HL-60 (cell line): ENCODE data around the gene MTHFSD.

Experiments
- DNase-seq, 2 experiments: peaks; one replicate each; pipeline ENCODE4 v3.0.0-alpha.2; 2010 to 2020; ENCODE audit warnings: low read depth in 1 of 2, low spot score in 1 of 2
- H3K27ac ChIP-seq: fragments of 250-450 bp; sonication (Bioruptor Pico); replicated peaks from 2 replicates; pipeline ENCODE4 v1.5.1; 2020; ENCODE audit warnings: mild to moderate bottlenecking, moderate library complexity
- H3K27me3 ChIP-seq: fragments of 250-450 bp; sonication (Bioruptor Pico); 2 replicates; pipeline ENCODE4 v1.5.1; 2021; ENCODE audit warnings: mild to moderate bottlenecking, moderate library complexity; ENCODE audit not compliant: insufficient read depth, poor library complexity, severe bottlenecking
- H3K4me3 ChIP-seq: replicated peaks from 2 replicates; pipeline ENCODE4 v1.5.1; 2011; ENCODE audit warnings: mild to moderate bottlenecking, control low read depth, low read length; ENCODE audit not compliant: insufficient read depth
- CTCF ChIP-seq: IDR thresholded peaks from one replicate; pipeline ENCODE4 v1.5.1; 2011; ENCODE audit warnings: low read length, control low read depth, inconsistent platforms; ENCODE audit not compliant: insufficient read depth
- GABPA ChIP-seq: IDR thresholded peaks from 2 replicates; pipeline ENCODE4 v1.6.1; 2012; ENCODE audit warnings: low read depth
- POLR2AphosphoS5 ChIP-seq: IDR thresholded peaks from 2 replicates; pipeline ENCODE4 v1.6.1; 2012; ENCODE audit warnings: low read depth
- REST ChIP-seq: IDR thresholded peaks from 2 replicates; pipeline ENCODE4 v1.6.1; 2012; ENCODE audit warnings: low read depth; ENCODE audit not compliant: insufficient replicate concordance
- SPI1 ChIP-seq: IDR thresholded peaks from 2 replicates; pipeline ENCODE4 v1.6.1; 2012; ENCODE audit warnings: low read depth, mild to moderate bottlenecking, borderline replicate concordance
- long read RNA-seq: library from polyadenylated mRNA; unstranded; transcript quantifications from one replicate; pipeline ENCODE4 v2.0.0, GENCODE V29; 2020

Gene MTHFSD
- long read RNA-seq, transcript MTHFSD-220 (8 exons, 1,207 nt): major isoform, 8 of 38 reads
- long read RNA-seq, transcript MTHFSD-203 (8 exons, 1,207 nt): minor isoform, 7 of 38 reads
- long read RNA-seq, partial matches to known transcripts: 4 of 38 reads
- long read RNA-seq, other reads (novel, unspliced or antisense): 11 of 38 reads

GRCh38 chr16:86554917-86555703 lies at the start of gene MTHFSD:
Gene MTHFSD (minus strand): TSS chr16:86555235. CDS start chr16:86555184, 51 bp downstream.
- Histone ChIP-seq H3K4me3 (peak within 1 kb of the TSS; percentile 75), H3K27me3 (no peaks in the 10 kb centered on the region), H3K27ac (peak within 1 kb of the TSS; percentile 80)
- DNase-seq: peak; percentile 70 to 73
- TF ChIP-seq CTCF (no peak), POLR2AphosphoS5 (0 out of 2 replicates have a peak, but pooled peaks have one; percentile 23)

- H3K27me3 ChIP-seq: no peaks in the 10 kb centered on the region
- TF ChIP-seq GABPA (no peak), SPI1 (no peak), REST (no peak), CTCF (no peak), POLR2AphosphoS5 (no peak)
- H3K27ac ChIP-seq: no peak overlapping the region
- H3K4me3 ChIP-seq: no peak overlapping the region
- DNase-seq: no peak
These were observed 49.6 kb upstream of the MTHFSD start for GRCh38 chr16:86604436-86605193.

- DNase-seq: no peak
- no peak overlapping the region for H3K27ac ChIP-seq
- H3K4me3 ChIP-seq: no peak overlapping the region
- no peaks in the 10 kb centered on the region for H3K27me3 ChIP-seq
- TF ChIP-seq CTCF (no peak), GABPA (no peak), POLR2AphosphoS5 (no peak), REST (no peak), SPI1 (no peak)
These were observed 47.5 kb upstream of the MTHFSD start for GRCh38 chr16:86602521-86602920.
